ENCODE measurements around the gene RPL26. TPM values are rescaled to one million over a fixed set of nuclear protein-coding genes. Genes with fewer than 3 reads are reported as not detected.

The RPL26 gene
- total RNA-seq, 1 experiment from 2014 or later: 2,622 TPM

Other genes with a start within 250 kb of the RPL26 start
- gene PER1, start 230.8 kb downstream of the RPL26 start, total RNA-seq (2014; rRNA removed): 12.6 and 18.2 TPM in 2 replicates
- 3.8 and 4.6 TPM in 2 replicates for gene VAMP2, start 220.2 kb downstream of the RPL26 start, total RNA-seq (2014; rRNA removed)
- 40.0 and 45.3 TPM in 2 replicates for gene TMEM107, start 206.8 kb downstream of the RPL26 start, total RNA-seq (2014; rRNA removed)
- gene BORCS6, start 193.0 kb downstream of the RPL26 start, total RNA-seq (2014; rRNA removed): 6.9 and 7.4 TPM in 2 replicates
- 81.3 and 93.4 TPM in 2 replicates for gene AURKB, start 172.6 kb downstream of the RPL26 start, total RNA-seq (2014; rRNA removed)
- 1.5 and 2.7 TPM in 2 replicates for gene CTC1, start 135.1 kb downstream of the RPL26 start, total RNA-seq (2014; rRNA removed)
- 34.7 and 44.2 TPM in 2 replicates for gene PFAS, start 133.9 kb downstream of the RPL26 start, total RNA-seq (2014; rRNA removed)
- 15.3 and 17.9 TPM in 2 replicates for gene RANGRF, start 94.5 kb downstream of the RPL26 start, total RNA-seq (2014; rRNA removed)
- 1.1 and 1.3 TPM in 2 replicates for gene SLC25A35, start 87.8 kb downstream of the RPL26 start, total RNA-seq (2014; rRNA removed)
- not detected in 2 replicates for gene ARHGEF15, start 73.0 kb downstream of the RPL26 start, total RNA-seq (2014; rRNA removed)
- gene ODF4, start 43.4 kb downstream of the RPL26 start, total RNA-seq (2014; rRNA removed): not detected in 2 replicates
- gene RNF222, start 14.6 kb upstream of the RPL26 start, total RNA-seq (2014; rRNA removed): not detected in 2 replicates
- 52.4 and 69.1 TPM in 2 replicates for gene NDEL1, start 52.7 kb upstream of the RPL26 start, total RNA-seq (2014; rRNA removed)
- gene MYH10, start 247.5 kb upstream of the RPL26 start, total RNA-seq (2014; rRNA removed): 30.8 and 40.4 TPM in 2 replicates